ACHN (cell line): Measurements from ENCODE around the gene PTH2.
A peak's percentile ranks its signal among the peaks of the same experiment; 100 is the strongest.
"Not testable (repeated sequence)": the region's sequence is repeated elsewhere in the genome, so short reads cannot be mapped to it uniquely, and the experiment has no call there.

Source experiments
- DNase-seq: peaks from one replicate; pipeline ENCODE4 v3.0.0-alpha.2; 2015
- in situ Hi-C: cut with HindIII; loops from 2 replicates; pipeline ENCODE4 v1.10.0; 2017; ENCODE audit warnings: low sequenced_read_pairs, low pct_ligation_motif_present, low pct_unique_long_range_greater_than_20kb

Gene PTH2

GRCh38 chr19:49396738-49397505 lies 26.3 kb downstream of the PTH2 start:
- in situ Hi-C loops, result no loop called here
- DNase-seq, result no peak

DNA sequence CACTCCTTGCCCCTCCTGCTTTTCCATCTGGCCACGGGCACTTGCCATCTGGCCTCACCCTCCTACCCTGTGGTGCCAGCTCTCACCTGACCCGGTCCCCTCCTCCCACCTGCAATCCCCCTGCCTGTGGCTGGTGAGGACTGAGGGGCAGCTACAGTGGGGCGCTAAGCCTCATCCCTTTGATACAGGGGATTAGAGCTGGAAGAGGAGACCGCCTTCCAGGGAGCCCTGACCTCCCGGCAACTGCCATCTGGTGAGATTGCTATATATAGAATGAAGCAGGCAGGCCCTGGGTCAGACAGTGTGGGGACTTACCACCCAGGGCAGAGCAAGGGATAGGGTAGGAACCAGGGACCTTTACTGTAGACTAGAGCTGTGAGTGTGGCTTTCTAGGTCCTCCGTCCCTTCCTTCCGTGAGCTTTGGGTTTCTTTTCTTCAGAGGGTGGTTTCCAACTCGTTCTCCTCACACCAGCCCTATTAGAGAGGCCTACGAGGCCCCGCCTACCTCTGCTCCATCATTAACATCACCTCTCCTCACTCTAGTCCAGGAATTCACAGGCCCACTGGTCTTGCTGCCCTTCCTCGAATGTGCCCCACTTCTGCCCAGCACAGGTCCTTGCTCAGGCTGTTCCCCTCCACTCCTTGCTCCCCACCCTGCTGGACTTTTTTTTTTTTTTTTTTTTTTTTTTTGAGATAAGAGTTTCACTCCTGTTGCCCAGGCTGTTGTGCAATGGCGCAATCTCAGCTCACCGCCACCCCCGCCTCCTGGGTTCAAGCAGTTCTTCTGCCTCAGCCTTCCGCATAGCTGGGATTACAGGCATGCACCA lies 27.4 kb downstream of the PTH2 start:
- in situ Hi-C loops, result no loop called here
- no peak for DNase-seq

- no peak for DNase-seq
- in situ Hi-C loops, result no loop called here
Observed at GRCh38 chr19:49393881-49394280, 29.4 kb downstream of the PTH2 start.

DNA sequence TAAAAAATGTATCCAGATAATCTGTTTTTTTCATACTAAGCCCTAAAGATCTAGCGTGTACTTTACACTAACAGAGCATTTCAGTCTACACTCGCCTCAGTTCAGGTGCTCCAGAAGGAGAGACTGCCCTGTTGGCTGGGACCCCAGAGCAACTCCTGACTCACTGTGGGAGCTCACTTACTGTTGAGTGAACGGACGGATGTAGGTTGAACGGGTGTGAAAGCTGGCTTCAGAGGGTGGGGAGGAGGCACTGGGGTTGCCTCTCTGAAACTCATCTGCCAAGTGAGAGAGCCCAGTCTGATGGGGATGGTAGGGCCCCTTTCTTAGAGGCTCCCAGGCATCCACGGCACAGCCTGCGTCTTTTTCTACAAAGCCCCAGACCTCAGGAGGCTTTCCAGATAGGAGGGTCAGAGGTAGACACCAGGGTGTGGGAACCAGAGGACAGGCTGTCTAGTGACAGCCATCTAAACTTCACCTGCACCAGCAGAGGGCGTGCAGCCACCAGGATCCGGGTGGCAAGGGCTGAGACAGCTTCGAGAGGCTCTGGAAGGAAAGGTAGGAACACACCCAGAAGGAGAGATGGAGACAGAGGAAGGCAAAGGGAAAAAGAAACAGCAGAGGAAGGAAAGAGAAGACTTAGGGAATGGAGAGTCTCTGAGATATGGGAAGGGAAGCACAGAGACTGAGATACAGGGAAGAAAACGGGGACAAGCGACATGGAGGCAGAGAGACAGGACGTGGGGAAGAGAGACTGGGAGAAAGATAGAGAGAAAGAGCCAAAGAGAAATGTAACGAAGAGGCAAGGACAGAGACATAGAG lies 31.5 kb downstream of the PTH2 start:
- in situ Hi-C loops, result no loop called here

GRCh38 chr19:49390929-49391359 lies 32.3 kb downstream of the PTH2 start:
- DNase-seq, result no peak
- in situ Hi-C loops, result no loop called here

More for the DNA sequence above, 31.5 kb downstream of the PTH2 start:
- peak; percentile 73 for DNase-seq

GRCh38 chr19:49390131-49390928 lies 32.9 kb downstream of the PTH2 start:
- in situ Hi-C loops, result no loop called here
- DNase-seq, result no peak

- in situ Hi-C loops, result no loop called here
- no peak for DNase-seq
Observed at GRCh38 chr19:49389406-49389805, 33.8 kb downstream of the PTH2 start.

- DNase-seq, result peak; percentile 74
Observed at GRCh38 chr19:49387936-49388372, 35.3 kb downstream of the PTH2 start, which contains the start of gene KASH5. TSS of gene KASH5 (plus strand) at chr19:49388249. CDS start at chr19:49390884, 2,635 bp downstream.

DNA sequence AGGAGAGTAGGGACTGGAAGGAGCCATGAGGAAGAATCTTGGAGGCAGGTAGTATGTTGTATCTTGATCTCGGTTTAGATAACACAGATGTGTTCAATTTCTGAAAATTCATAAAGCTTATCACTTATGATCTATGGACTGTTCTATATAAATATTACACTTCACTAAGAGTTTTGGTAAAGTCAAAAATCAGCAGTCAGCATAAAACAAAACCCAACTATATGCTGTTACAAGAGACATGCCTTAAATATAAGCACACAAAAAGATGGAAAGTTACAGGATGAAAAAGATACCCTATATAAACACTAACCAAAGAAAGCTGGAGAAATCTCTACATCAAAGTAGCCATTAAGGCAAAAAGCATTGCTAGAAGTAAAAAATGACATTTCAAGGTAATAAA lies 39.6 kb downstream of the PTH2 start:
- DNase-seq, result no peak
- in situ Hi-C loops, result no loop called here

More at GRCh38 chr19:49387936-49388372, 35.3 kb downstream of the PTH2 start, which contains the start of gene KASH5:
- in situ Hi-C loops, result no loop called here

DNA sequence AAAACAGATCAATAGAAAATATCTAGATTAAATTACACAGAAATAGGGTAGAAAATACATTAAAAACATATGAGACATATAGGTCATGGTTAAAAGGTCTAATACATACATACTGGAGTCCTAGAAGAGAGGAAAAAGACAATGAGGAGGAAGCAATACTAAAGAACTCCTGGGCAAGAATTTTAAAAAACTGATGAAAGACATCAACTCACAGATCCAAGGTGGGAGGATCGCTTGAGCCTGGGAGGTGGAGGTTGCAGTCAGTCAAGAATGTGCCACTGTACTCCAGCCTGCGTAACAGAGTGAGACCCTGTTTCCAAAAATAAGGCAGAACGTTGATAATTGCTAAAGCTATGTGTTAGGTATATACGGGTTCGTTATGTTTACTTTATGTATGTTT lies 40.6 kb downstream of the PTH2 start:
- in situ Hi-C loops, result no loop called here
- DNase-seq, result no peak

- in situ Hi-C loops, result no loop called here
Observed at GRCh38 chr19:49380391-49380790, 42.9 kb downstream of the PTH2 start.

DNA sequence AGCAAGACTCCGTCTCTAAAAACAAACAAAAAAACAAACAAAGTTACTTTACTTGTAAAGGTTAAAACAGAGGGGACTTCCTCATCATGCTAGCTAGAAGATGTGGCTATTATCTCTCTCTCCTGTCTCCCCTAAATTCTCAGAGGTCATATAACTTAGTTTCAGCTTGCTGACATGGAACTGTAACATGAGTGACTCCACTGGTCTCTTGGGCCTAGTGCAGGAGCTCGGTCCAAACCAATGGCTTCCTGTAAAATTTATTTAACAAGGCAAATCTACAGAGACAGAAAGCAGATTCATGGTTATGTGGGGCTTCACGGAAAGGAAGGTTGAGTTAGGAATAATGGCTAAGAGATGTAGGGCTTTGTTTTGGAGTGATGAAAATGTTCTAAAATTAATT lies 44.7 kb downstream of the PTH2 start:
- in situ Hi-C loops, result no loop called here

More at GRCh38 chr19:49380391-49380790, 42.9 kb downstream of the PTH2 start:
- DNase-seq, result no peak

DNA sequence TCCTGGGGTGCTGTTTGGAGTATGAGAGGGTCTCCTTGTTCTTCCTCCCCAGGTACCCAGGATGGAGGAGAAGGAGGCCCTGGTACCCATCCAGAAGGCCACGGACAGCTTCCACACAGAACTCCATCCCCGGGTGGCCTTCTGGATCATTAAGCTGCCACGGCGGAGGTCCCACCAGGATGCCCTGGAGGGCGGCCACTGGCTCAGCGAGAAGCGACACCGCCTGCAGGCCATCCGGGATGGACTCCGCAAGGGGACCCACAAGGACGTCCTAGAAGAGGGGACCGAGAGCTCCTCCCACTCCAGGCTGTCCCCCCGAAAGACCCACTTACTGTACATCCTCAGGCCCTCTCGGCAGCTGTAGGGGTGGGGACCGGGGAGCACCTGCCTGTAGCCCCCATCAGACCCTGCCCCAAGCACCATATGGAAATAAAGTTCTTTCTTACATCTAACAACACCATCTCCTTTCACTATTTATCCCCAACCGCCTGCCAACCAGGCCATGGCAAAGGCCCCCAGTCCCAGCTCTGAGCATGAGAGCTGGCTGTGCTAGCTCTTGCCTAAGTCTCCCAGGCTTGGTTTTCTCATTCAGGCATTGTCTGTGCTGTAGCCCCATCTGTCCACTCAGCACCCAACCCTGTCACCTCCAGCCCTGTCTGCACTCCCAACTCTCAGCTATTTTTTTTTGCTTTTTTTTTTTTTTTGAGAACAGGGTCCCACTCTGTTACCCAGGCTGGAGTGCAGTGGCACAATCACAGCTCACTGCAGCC lies 48.4 kb downstream of the PTH2 start:
- in situ Hi-C loops, result no loop called here

More for the DNA sequence above, 44.7 kb downstream of the PTH2 start:
- DNase-seq, result no peak

GRCh38 chr19:49373174-49373573 lies 50.1 kb downstream of the PTH2 start:
- in situ Hi-C loops, DNase-seq: not testable (repeated sequence)

More for the DNA sequence above, 48.4 kb downstream of the PTH2 start:
- no peak for DNase-seq
